Measurements from ENCODE around the gene PNPLA2.

DNA sequence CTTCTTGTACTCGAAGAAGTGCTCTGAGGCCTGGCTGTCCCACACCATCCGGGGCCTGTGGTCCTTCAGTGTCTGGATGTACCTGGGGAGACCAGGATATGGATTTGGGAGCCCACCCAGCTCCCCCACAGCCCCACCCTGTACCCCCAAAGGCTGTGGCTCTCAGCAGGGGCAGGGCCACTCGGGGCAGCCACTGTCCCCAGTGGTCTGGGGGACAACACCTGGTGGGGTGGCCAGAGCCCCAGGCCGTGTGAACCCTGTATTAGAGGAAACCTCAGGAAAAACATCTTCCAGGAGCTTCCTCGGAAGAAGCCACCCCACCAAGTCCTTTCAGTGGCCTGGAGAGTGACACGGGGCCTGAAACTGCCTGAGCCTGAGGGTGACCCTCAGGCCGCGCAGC is 51.7 kb downstream of the PNPLA2 start:
- TF ChIP-seq, protein P1, sequence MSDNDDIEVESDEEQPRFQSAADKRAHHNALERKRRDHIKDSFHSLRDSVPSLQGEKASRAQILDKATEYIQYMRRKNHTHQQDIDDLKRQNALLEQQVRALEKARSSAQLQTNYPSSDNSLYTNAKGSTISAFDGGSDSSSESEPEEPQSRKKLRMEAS (CRISPR knock-in tag; IDR thresholded peaks at IDR 0.05) = no peak
- TF ChIP-seq NFATC4 (CRISPR knock-in tag; IDR thresholded peaks at IDR 0.05) (no peak), NFE2L1 (CRISPR knock-in tag; IDR thresholded peaks at IDR 0.05) (no peak)
- TF ChIP-seq, protein P2, sequence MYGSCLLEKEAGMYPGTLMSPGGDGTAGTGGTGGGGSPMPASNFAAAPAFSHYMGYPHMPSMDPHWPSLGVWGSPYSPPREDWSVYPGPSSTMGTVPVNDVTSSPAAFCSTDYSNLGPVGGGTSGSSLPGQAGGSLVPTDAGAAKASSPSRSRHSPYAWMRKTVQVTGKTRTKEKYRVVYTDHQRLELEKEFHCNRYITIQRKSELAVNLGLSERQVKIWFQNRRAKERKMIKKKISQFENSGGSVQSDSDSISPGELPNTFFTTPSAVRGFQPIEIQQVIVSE (CRISPR knock-in tag; IDR thresholded peaks at IDR 0.05; ENCODE audit: borderline replicate concordance) = no peak
- TF ChIP-seq, protein P3, sequence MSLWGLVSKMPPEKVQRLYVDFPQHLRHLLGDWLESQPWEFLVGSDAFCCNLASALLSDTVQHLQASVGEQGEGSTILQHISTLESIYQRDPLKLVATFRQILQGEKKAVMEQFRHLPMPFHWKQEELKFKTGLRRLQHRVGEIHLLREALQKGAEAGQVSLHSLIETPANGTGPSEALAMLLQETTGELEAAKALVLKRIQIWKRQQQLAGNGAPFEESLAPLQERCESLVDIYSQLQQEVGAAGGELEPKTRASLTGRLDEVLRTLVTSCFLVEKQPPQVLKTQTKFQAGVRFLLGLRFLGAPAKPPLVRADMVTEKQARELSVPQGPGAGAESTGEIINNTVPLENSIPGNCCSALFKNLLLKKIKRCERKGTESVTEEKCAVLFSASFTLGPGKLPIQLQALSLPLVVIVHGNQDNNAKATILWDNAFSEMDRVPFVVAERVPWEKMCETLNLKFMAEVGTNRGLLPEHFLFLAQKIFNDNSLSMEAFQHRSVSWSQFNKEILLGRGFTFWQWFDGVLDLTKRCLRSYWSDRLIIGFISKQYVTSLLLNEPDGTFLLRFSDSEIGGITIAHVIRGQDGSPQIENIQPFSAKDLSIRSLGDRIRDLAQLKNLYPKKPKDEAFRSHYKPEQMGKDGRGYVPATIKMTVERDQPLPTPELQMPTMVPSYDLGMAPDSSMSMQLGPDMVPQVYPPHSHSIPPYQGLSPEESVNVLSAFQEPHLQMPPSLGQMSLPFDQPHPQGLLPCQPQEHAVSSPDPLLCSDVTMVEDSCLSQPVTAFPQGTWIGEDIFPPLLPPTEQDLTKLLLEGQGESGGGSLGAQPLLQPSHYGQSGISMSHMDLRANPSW (CRISPR knock-in tag; conservative IDR thresholded peaks at IDR 0.05; ENCODE audit: low read depth) = no peak
